Measurements from ENCODE around the gene PLEKHA4.

DNA sequence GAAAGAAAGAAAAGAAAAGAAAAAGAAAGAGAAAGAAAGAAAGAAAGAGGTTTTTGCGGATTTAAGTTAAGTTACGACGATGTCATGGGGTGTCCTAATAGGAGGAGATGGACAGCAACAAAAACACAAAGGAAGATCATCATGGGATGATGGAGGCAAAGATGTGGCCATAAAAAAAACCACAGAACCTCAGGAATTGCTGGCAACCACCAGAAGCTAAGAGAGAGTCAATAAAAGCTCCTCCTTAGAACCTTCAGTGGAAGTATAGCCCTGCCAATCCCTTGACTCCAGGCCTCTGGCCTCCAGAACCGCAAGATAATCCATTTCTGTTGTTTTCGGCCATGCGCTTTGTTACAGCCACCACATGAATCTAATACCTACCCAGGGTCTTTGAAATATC is 11.5 kb downstream of the PLEKHA4 start:
- TF ChIP-seq EZH2phosphoT487 (IDR thresholded peaks at IDR 0.05; ENCODE audit: borderline replicate concordance, low read depth, low read length): no peak
- TF ChIP-seq, protein P1, sequence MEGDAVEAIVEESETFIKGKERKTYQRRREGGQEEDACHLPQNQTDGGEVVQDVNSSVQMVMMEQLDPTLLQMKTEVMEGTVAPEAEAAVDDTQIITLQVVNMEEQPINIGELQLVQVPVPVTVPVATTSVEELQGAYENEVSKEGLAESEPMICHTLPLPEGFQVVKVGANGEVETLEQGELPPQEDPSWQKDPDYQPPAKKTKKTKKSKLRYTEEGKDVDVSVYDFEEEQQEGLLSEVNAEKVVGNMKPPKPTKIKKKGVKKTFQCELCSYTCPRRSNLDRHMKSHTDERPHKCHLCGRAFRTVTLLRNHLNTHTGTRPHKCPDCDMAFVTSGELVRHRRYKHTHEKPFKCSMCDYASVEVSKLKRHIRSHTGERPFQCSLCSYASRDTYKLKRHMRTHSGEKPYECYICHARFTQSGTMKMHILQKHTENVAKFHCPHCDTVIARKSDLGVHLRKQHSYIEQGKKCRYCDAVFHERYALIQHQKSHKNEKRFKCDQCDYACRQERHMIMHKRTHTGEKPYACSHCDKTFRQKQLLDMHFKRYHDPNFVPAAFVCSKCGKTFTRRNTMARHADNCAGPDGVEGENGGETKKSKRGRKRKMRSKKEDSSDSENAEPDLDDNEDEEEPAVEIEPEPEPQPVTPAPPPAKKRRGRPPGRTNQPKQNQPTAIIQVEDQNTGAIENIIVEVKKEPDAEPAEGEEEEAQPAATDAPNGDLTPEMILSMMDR (conservative IDR thresholded peaks at IDR 0.05; ENCODE audit: low read length): no peak

All from OCI-LY7 (cell line).